HepG2 (cell line): Measurements from ENCODE around the gene ULK4. TPM values are rescaled to one million over a fixed set of nuclear protein-coding genes. Genes with fewer than 3 reads are reported as not detected.

Source experiments
- ATAC-seq: fragments of 200-7000 bp; cut with Tn5 transposase; 3 replicates; pipeline ENCODE4 v1.9.1; 2020; ENCODE audit warnings: mild to moderate bottlenecking, moderate library complexity
- BruUV-seq: library from RNA; stranded (reverse); fragments of 400-500 nt; replicated peaks from 2 replicates; lab custom pipeline; 2021; lab: Mats Ljungman, UMichigan
- CTCF ChIA-PET: fragments of 300-600 bp; formaldehyde crosslinking; extraction: SDS; loops from one replicate; lab custom pipeline; 2021; ENCODE audit warnings: low total read pairs, inconsistent platforms, low intra/inter-chr PET ratio; lab: Yijun Ruan, JAX
- POLR2A ChIA-PET: fragments of 350-600 bp; sonication (Branson Sonifier 250); formaldehyde crosslinking; loops from one replicate; lab custom pipeline; 2020; ENCODE audit warnings: antibody characterized with exemption, inconsistent platforms; lab: Yijun Ruan, JAX
- DNase-seq: peaks from one replicate; pipeline ENCODE4 v3.0.0-alpha.2; 2015; ENCODE audit warnings: low spot score
- FAIRE-seq: peaks from 3 replicates; lab custom pipeline; 2011; peaks lifted over from hg19 to GRCh38; lab: Jason Lieb, UNC
- H2AFZ ChIP-seq: one replicate; pipeline ENCODE4 v1.6.1; 2011; ENCODE audit warnings: low read length, inconsistent platforms
- H3K27ac ChIP-seq: fragments of 300-600 bp; 3 replicates; pipeline ENCODE4 v1.8.0; 2011; ENCODE audit warnings: mixed run types, mild to moderate bottlenecking, mixed read lengths, low read length, inconsistent platforms; ENCODE audit not compliant: insufficient read depth; ENCODE audit errors: extremely low read length
- H3K27me3 ChIP-seq, 2 experiments: fragments of 200-600 bp in 1 of 2; 2 replicates in 1 of 2; 3 replicates in 1 of 2; pipeline versions ENCODE4 v1.6.0 to v1.8.0; 2011; ENCODE audit warnings: low read length in 2 of 2, mild to moderate bottlenecking in 2 of 2, moderate library complexity in 2 of 2, inconsistent platforms in 1 of 2; ENCODE audit not compliant: insufficient read depth in 2 of 2, control insufficient read depth in 1 of 2
- H3K36me3 ChIP-seq, 2 experiments: fragments of 200-600 bp in 1 of 2; replicated peaks in 1 of 2; 2 replicates in 1 of 2; 3 replicates in 1 of 2; pipeline versions ENCODE4 v1.5.1 to v1.8.0; 2011; ENCODE audit warnings: low read length in 2 of 2, inconsistent platforms in 1 of 2; ENCODE audit not compliant: insufficient read depth in 2 of 2, control insufficient read depth in 1 of 2
- H3K4me1 ChIP-seq: 2 replicates; pipeline ENCODE4 v1.5.1; 2012; ENCODE audit warnings: low read length, inconsistent platforms; ENCODE audit not compliant: insufficient read depth
- H3K4me2 ChIP-seq: 2 replicates; pipeline ENCODE4 v1.6.0; 2011; ENCODE audit warnings: low read depth, low read length, inconsistent platforms
- H3K4me3 ChIP-seq, 3 experiments: fragments of 200-600 bp in 1 of 3; sonication (generic), shearing (Covaris generic) in 1 of 3; replicated peaks in 1 of 3; 2 replicates each; pipeline ENCODE4 v1.5.1; 2011 to 2016; ENCODE audit warnings: low read length in 3 of 3, inconsistent platforms in 2 of 3, low read depth in 2 of 3, mild to moderate bottlenecking in 2 of 3, control low read depth in 1 of 3, mixed read lengths in 1 of 3; ENCODE audit not compliant: insufficient read depth in 1 of 3
- H3K79me2 ChIP-seq: one replicate; pipeline ENCODE4 v1.6.1; 2011; ENCODE audit warnings: low read length, inconsistent platforms; ENCODE audit not compliant: insufficient read depth
- H3K9ac ChIP-seq: 2 replicates; pipeline ENCODE4 v1.6.0; 2011; ENCODE audit warnings: mild to moderate bottlenecking, low read depth, low read length, inconsistent platforms; ENCODE audit not compliant: insufficient read depth
- H3K9me3 ChIP-seq: 2 replicates; pipeline ENCODE4 v1.5.1; 2012; ENCODE audit warnings: mild to moderate bottlenecking, low read length
- H4K20me1 ChIP-seq: 2 replicates; pipeline ENCODE4 v1.6.0; 2011; ENCODE audit warnings: inconsistent platforms, mild to moderate bottlenecking, low read length, moderate library complexity; ENCODE audit not compliant: insufficient read depth
- BRD4 ChIP-seq: sonication (generic); formaldehyde crosslinking; IDR thresholded peaks from 2 replicates; pipeline ENCODE4 v1.4.0; 2020; ENCODE audit warnings: missing genetic modification reagents
- HNRNPH1 ChIP-seq: fragments of 200-400 bp; formaldehyde crosslinking; optimal IDR thresholded peaks from 2 replicates; pipeline ENCODE3; 2017; ENCODE audit warnings: mild to moderate bottlenecking, low read depth, low read length
- STAG1 ChIP-seq: sonication (generic); formaldehyde crosslinking; IDR thresholded peaks from 2 replicates; pipeline ENCODE4 v1.4.0; 2020; ENCODE audit warnings: missing genetic modification reagents
- WGBS: methylation state at CpG from one replicate; pipeline ENCODE4 v1.1.6; 2017; ENCODE audit warnings: low lambda C conversion rate; 5-methylcytosine and 5-hydroxymethylcytosine counted together
- in situ Hi-C: cut with HindIII; loops from 2 replicates; pipeline ENCODE4 v1.10.0; 2017; ENCODE audit warnings: low pct_unique_long_range_greater_than_20kb; ENCODE audit not compliant: extremely low pct_ligation_motif_present
- intact Hi-C: fragments of 100-400 bp; cut with micrococcal nuclease; formaldehyde crosslinking; loops from one replicate; pipeline ENCODE4 v1.10.0; 2022; ENCODE audit not compliant: unreplicated experiment
- polyA plus RNA-seq, 8 experiments: library from polyadenylated mRNA; depleted of rRNA in 3 of 8; stranded (reverse) in 7 of 8; unstranded in 1 of 8; fragments of >200 nt; fragmentation: Illumina TruSeq in 4 of 8; extraction: Trizol in 4 of 8; gene quantifications; 2 replicates each; pipeline versions ENCODE4 v1.2.1 to v1.2.3, GENCODE V29; 2011 to 2016; ENCODE audit warnings: low read depth in 4 of 8, missing spikeins in 1 of 8, mixed read lengths in 1 of 8; ENCODE audit not compliant: insufficient read depth in 1 of 8
- total RNA-seq, 5 experiments: library from RNA; depleted of rRNA; stranded (reverse); fragments of >200 nt; fragmentation: Illumina TruSeq; extraction: Trizol; gene quantifications; 2 replicates each; pipeline ENCODE4 v1.2.3, GENCODE V29; 2016; ENCODE audit warnings: low read depth in 1 of 5
- TF ChIP-seq, protein P1 (sequence below): sonication (generic); formaldehyde crosslinking; IDR thresholded peaks from 2 replicates; pipeline ENCODE4 v1.5.1; 2020; ENCODE audit warnings: missing genetic modification reagents, mild to moderate bottlenecking, borderline replicate concordance
- TF ChIP-seq, protein P2 (sequence below): sonication (generic); formaldehyde crosslinking; IDR thresholded peaks from 2 replicates; pipeline ENCODE4 v1.5.0; 2020; ENCODE audit warnings: mild to moderate bottlenecking, missing genetic modification reagents, moderate library complexity

ULK4 gene
- total and polyA plus RNA-seq, 2 of the 13 experiments (the other 11 are each of a cell fraction or from before 2014, with no cell fraction given): 6.7 to 11.8 TPM

DNA sequence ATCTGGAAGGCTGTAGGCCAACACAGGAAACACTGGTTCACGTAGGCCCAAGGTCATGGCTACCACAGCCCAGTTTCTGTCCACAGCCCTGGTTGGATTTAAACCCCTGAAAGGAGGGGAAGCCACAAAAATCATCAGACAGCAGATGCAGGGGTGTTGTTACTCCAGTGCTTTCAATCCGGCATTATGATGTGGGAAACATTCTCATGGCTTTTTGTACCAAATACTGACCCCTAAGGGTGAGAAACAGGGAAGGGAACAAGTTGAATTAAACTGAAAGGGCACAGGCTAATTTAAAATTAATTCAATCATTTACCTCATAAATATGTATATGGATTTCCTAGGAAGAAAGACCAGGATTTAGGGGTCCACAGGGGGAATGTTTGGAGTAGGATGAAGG, 387.0 kb downstream of the ULK4 start:
- DNase-seq (no peak), ATAC-seq (no peak), FAIRE-seq (peak; percentile 8)
- CTCF ChIA-PET: interaction anchor here (0.6 kb wide), 1 partner anchor 995 kb away, joined by 3 read pairs; no protein-coding TSS in a partner anchor
- Histone ChIP-seq H2AFZ (no peak overlapping the region), H3K4me1 (no peaks in the 10 kb centered on the region), H3K4me3 (no peak overlapping the region), H3K4me2 (no peak overlapping the region), H3K27ac (no peak overlapping the region), H3K9ac (no peak overlapping the region), H3K36me3 (no peaks in the 10 kb centered on the region), H4K20me1 (no peaks in the 10 kb centered on the region), H3K9me3 (no peaks in the 10 kb centered on the region), H3K79me2 (no peaks in the 10 kb centered on the region), H3K27me3 (no peaks in the 10 kb centered on the region)
- no TSS peak for BruUV-seq
- TF ChIP-seq, protein P1, sequence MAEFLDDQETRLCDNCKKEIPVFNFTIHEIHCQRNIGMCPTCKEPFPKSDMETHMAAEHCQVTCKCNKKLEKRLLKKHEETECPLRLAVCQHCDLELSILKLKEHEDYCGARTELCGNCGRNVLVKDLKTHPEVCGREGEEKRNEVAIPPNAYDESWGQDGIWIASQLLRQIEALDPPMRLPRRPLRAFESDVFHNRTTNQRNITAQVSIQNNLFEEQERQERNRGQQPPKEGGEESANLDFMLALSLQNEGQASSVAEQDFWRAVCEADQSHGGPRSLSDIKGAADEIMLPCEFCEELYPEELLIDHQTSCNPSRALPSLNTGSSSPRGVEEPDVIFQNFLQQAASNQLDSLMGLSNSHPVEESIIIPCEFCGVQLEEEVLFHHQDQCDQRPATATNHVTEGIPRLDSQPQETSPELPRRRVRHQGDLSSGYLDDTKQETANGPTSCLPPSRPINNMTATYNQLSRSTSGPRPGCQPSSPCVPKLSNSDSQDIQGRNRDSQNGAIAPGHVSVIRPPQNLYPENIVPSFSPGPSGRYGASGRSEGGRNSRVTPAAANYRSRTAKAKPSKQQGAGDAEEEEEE (CRISPR knock-in tag): no peak
- TF ChIP-seq HNRNPH1 (no peak), BRD4 (CRISPR knock-in tag) (no peak), STAG1 (CRISPR knock-in tag) (peak; percentile 54)
- TF ChIP-seq, protein P2, sequence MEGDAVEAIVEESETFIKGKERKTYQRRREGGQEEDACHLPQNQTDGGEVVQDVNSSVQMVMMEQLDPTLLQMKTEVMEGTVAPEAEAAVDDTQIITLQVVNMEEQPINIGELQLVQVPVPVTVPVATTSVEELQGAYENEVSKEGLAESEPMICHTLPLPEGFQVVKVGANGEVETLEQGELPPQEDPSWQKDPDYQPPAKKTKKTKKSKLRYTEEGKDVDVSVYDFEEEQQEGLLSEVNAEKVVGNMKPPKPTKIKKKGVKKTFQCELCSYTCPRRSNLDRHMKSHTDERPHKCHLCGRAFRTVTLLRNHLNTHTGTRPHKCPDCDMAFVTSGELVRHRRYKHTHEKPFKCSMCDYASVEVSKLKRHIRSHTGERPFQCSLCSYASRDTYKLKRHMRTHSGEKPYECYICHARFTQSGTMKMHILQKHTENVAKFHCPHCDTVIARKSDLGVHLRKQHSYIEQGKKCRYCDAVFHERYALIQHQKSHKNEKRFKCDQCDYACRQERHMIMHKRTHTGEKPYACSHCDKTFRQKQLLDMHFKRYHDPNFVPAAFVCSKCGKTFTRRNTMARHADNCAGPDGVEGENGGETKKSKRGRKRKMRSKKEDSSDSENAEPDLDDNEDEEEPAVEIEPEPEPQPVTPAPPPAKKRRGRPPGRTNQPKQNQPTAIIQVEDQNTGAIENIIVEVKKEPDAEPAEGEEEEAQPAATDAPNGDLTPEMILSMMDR (CRISPR knock-in tag): peak; percentile 24; the same call in 1 of the 2 replicates
- intact Hi-C loops (no loop called here), in situ Hi-C loops (no loop called here)
- POLR2A ChIA-PET: no interaction called here
- 61% methylated on average over 2 of the region's 2 CpGs for WGBS
